Activated CD4-positive, alpha-beta T cell treated with anti-CD3 and anti-CD28 coated beads for 1 hour (primary cell): ENCODE results near the gene IL20.
"Not testable (repeated sequence)": the region's sequence is repeated elsewhere in the genome, so short reads cannot be mapped to it uniquely, and the experiment has no call there.

ENCODE experiments used
- DNase-seq: peaks from one replicate; pipeline ENCODE4 v3.0.0-alpha.2; 2020

Gene IL20

GRCh38 chr1:206843626-206844025 is 21.8 kb upstream of the IL20 start:
- no peak for DNase-seq

GRCh38 chr1:206846487-206846886 is 18.9 kb upstream of the IL20 start:
- DNase-seq, result no peak

- no peak for DNase-seq
Measured at GRCh38 chr1:206847337-206847834, 18.0 kb upstream of the IL20 start.

GRCh38 chr1:206847946-206848345 is 17.5 kb upstream of the IL20 start:
- no peak for DNase-seq

- DNase-seq, result no peak
Measured at GRCh38 chr1:206850401-206850800, 15.0 kb upstream of the IL20 start.

- no peak for DNase-seq
Measured at GRCh38 chr1:206851341-206852010, 13.9 kb upstream of the IL20 start.

GRCh38 chr1:206852662-206853061 is 12.8 kb upstream of the IL20 start:
- DNase-seq, result not testable (repeated sequence)

GRCh38 chr1:206853696-206854095 is 11.7 kb upstream of the IL20 start:
- not testable (repeated sequence) for DNase-seq

- DNase-seq, result no peak
Measured at GRCh38 chr1:206854401-206855129, 10.9 kb upstream of the IL20 start.

- DNase-seq, result no peak
Measured at GRCh38 chr1:206855859-206856258, 9.6 kb upstream of the IL20 start.

- DNase-seq, result no peak
Measured at GRCh38 chr1:206856674-206857464, 8.6 kb upstream of the IL20 start.

- no peak for DNase-seq
Measured at GRCh38 chr1:206859082-206859521, 6.3 kb upstream of the IL20 start.

- DNase-seq, result no peak
Measured at GRCh38 chr1:206860165-206860564, 5.3 kb upstream of the IL20 start.

- DNase-seq, result no peak
Measured at GRCh38 chr1:206863266-206863665, 2.2 kb upstream of the IL20 start.

GRCh38 chr1:206866062-206866461 is 639 bp downstream of the IL20 start:
- no peak for DNase-seq

- no peak for DNase-seq
Measured at GRCh38 chr1:206867239-206867638, 1.8 kb downstream of the IL20 start.

- DNase-seq, result no peak
Measured at GRCh38 chr1:206867716-206868115, 2.3 kb downstream of the IL20 start.

- DNase-seq, result no peak
Measured at GRCh38 chr1:206868264-206868663, 2.8 kb downstream of the IL20 start.

- no peak for DNase-seq
Measured at GRCh38 chr1:206872139-206872538, 6.7 kb downstream of the IL20 start.

- DNase-seq, result no peak
Measured at GRCh38 chr1:206873603-206874188, 8.3 kb downstream of the IL20 start.

GRCh38 chr1:206875752-206876377 is 10.4 kb downstream of the IL20 start:
- DNase-seq, result no peak

- no peak for DNase-seq
Measured at GRCh38 chr1:206878456-206878855, 13.0 kb downstream of the IL20 start.

GRCh38 chr1:206880314-206880713 is 14.9 kb downstream of the IL20 start:
- DNase-seq, result no peak
